K562 (cell line): ENCODE results near the gene GAS2L1. TPM values are rescaled to one million over a fixed set of nuclear protein-coding genes. Genes with fewer than 3 reads are reported as not detected.

Experiments used
- CBFA2T3 ChIP-seq: fragments of 450-650 bp; IDR thresholded peaks from 2 replicates; pipeline ENCODE4 v1.6.1; 2017
- CBX5 ChIP-seq: IDR thresholded peaks from 2 replicates; pipeline ENCODE4 v1.6.1; 2014; ENCODE audit warnings: low read depth, borderline replicate concordance
- GTF2E2 ChIP-seq: fragments of 200-800 bp; sonication (Bioruptor generic); IDR thresholded peaks from 2 replicates; pipeline ENCODE4 v1.6.1; 2016; ENCODE audit warnings: missing genetic modification characterization, missing compliant biosample characterization
- HDAC3 ChIP-seq: fragments of 450-650 bp; IDR thresholded peaks from 2 replicates; pipeline ENCODE4 v1.6.1; 2018; ENCODE audit warnings: borderline replicate concordance, mild to moderate bottlenecking, moderate library complexity; ENCODE audit not compliant: partially characterized antibody
- KLF10 ChIP-seq: fragments of 250-450 bp; sonication (Bioruptor Pico); IDR thresholded peaks from 2 replicates; pipeline ENCODE4 v1.6.1; 2021; ENCODE audit warnings: matching md5 sums
- NFIC ChIP-seq: fragments of 450-650 bp; IDR thresholded peaks from 2 replicates; pipeline ENCODE4 v1.6.1; 2017; ENCODE audit warnings: mild to moderate bottlenecking, inconsistent platforms
- NUFIP1 ChIP-seq: fragments of 450-650 bp; IDR thresholded peaks from 2 replicates; pipeline ENCODE4 v1.6.1; 2018; ENCODE audit not compliant: partially characterized antibody
- PHF8 ChIP-seq: fragments of 200-600 bp; sonication (generic); IDR thresholded peaks from 2 replicates; pipeline ENCODE4 v1.6.1; 2012; ENCODE audit warnings: mixed run types, mild to moderate bottlenecking, inconsistent platforms, low read length, moderate library complexity, borderline replicate concordance
- RBM22 ChIP-seq: fragments of 200-400 bp; formaldehyde crosslinking; IDR thresholded peaks from 2 replicates; pipeline ENCODE4 v1.6.1; 2018; ENCODE audit warnings: low read length, low read depth; ENCODE audit not compliant: poor library complexity, severe bottlenecking
- SAP30 ChIP-seq: fragments of 200-600 bp; sonication (generic); IDR thresholded peaks from 2 replicates; pipeline ENCODE4 v1.6.1; 2012; ENCODE audit warnings: borderline replicate concordance, low read depth, mild to moderate bottlenecking, moderate library complexity, low read length, control low read depth, inconsistent platforms; ENCODE audit not compliant: insufficient read depth, poor library complexity, severe bottlenecking
- THRA ChIP-seq: fragments of 450-650 bp; IDR thresholded peaks from 2 replicates; pipeline ENCODE4 v1.6.1; 2017; ENCODE audit warnings: mild to moderate bottlenecking, moderate library complexity
- XRCC5 ChIP-seq: fragments of 200-400 bp; formaldehyde crosslinking; IDR thresholded peaks from 2 replicates; pipeline ENCODE4 v1.6.1; 2017; ENCODE audit warnings: low read depth, mild to moderate bottlenecking, low read length
- ZBTB7A ChIP-seq: IDR thresholded peaks from 2 replicates; pipeline ENCODE4 v1.6.1; 2011; ENCODE audit warnings: low read depth, mild to moderate bottlenecking, low read length, moderate library complexity, borderline replicate concordance; ENCODE audit not compliant: control insufficient read depth
- ZNF639 ChIP-seq, 2 experiments: fragments of 200-800 bp in 1 of 2; sonication (Bioruptor generic) in 1 of 2; sonication (generic) in 1 of 2; formaldehyde crosslinking in 1 of 2; IDR thresholded peaks in 1 of 2; conservative IDR thresholded peaks in 1 of 2; 2 replicates each; pipeline versions ENCODE4 v1.5.0 to v1.6.1; 2016 to 2020; ENCODE audit warnings: missing compliant biosample characterization in 1 of 2, missing genetic modification characterization in 1 of 2, missing genetic modification reagents in 1 of 2
- ZNF699 ChIP-seq: fragments of 250-450 bp; sonication (Bioruptor Pico); IDR thresholded peaks from 2 replicates; pipeline ENCODE4 v1.8.0; 2021; ENCODE audit warnings: mild to moderate bottlenecking, moderate library complexity; ENCODE audit not compliant: insufficient replicate concordance
- ZNF717 ChIP-seq: fragments of 250-450 bp; sonication (Bioruptor Pico); IDR thresholded peaks from 2 replicates; pipeline ENCODE4 v1.5.0; 2021
- ZNF764 ChIP-seq: fragments of 250-450 bp; sonication (Bioruptor Pico); IDR thresholded peaks from 2 replicates; pipeline ENCODE4 v1.4.0; 2020; ENCODE audit warnings: low read depth, mild to moderate bottlenecking, moderate library complexity
- polyA plus RNA-seq, 8 experiments: library from polyadenylated mRNA; depleted of rRNA in 4 of 8; stranded (reverse) in 5 of 8; unstranded in 3 of 8; fragments of >200 nt; fragmentation: Nextera tagmentation in 2 of 8; fragmentation: Illumina TruSeq in 1 of 8; extraction: Ambion mirVana in 2 of 8; extraction: Trizol in 1 of 8; gene quantifications; 2 replicates each; pipeline versions ENCODE4 v1.2.1 to v1.2.3, GENCODE V29; 2011 to 2014; ENCODE audit warnings: inconsistent platforms in 1 of 8, missing spikeins in 1 of 8
- total RNA-seq, 7 experiments: library from RNA; depleted of rRNA in 6 of 7; stranded (reverse); fragments of >200 nt in 6 of 7; fragmentation: Illumina TruSeq in 2 of 7; extraction: Trizol in 2 of 7; gene quantifications; 2 replicates each; pipeline versions ENCODE4 v1.2.1 to v1.2.3, GENCODE V29; 2011 to 2021; ENCODE audit warnings: low replicate concordance in 1 of 7
- TF ChIP-seq, protein P1 (sequence below), 3 experiments: fragments of 200-800 bp in 1 of 3; fragments of 250-450 bp in 1 of 3; fragments of 450-650 bp in 1 of 3; sonication (Bioruptor Pico) in 1 of 3; sonication (Bioruptor generic) in 1 of 3; formaldehyde crosslinking in 1 of 3; IDR thresholded peaks; 2 replicates each; pipeline versions ENCODE4 v1.6.1 to v1.8.0; 2016 to 2022; ENCODE audit warnings: mild to moderate bottlenecking in 2 of 3, missing genetic modification characterization in 2 of 3, missing compliant biosample characterization in 1 of 3, moderate library complexity in 1 of 3
- TF ChIP-seq, protein P2 (sequence below): fragments of 450-650 bp; formaldehyde crosslinking; IDR thresholded peaks from 2 replicates; pipeline ENCODE4 v1.4.0; 2020; ENCODE audit warnings: mild to moderate bottlenecking, moderate library complexity

The GAS2L1 gene
- total and polyA plus RNA-seq, 9 of the 15 experiments (the other 6 are each of a cell fraction or from before 2014, with no cell fraction given), result 0.56 to 19.7 (median 3.2) TPM

DNA sequence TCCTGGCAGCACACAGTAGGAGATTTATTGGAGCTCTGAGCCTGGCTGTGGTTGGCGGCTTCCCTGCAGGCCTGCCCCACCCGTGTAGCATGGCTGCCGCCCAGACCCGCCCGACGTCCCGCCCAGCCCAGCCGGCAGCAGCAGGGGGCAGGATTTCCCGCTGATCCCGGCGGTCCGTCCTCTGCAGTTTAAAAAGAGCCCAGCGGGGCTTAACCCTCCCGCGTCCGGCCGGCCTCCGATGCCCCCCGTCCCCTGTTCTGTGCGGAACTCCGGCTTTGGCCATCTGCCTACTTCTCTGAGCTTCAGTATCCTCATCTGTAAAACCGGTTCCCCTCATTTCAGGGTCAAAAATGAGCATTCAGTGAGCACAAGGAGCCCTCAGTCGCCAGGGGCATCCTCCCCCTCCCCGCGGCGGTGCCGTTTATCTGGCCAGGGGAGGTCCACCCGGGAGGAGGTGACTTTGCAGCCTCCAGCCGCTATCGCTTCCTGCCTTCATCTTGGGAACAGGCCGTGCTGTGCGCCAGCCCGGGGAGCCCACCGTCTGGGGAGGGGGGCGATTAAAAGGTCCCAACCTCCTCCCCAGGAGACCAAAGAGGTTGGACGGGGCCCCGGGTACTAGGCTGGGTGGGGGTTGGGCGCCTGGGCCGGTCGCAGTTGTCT is at the start of gene GAS2L1 (continued):
- TF ChIP-seq ZNF639 (CRISPR knock-in tag; conservative IDR thresholded peaks at IDR 0.05 in 1 of 2, IDR thresholded peaks at IDR 0.05 in 1 of 2), result peak in 1 of 2 experiments; percentile 73; a peak in 2 of 4 replicates
- no peak for TF ChIP-seq NUFIP1
- no peak for TF ChIP-seq CBX5
- no peak for TF ChIP-seq HDAC3
- TF ChIP-seq THRA, result no peak
- TF ChIP-seq ZBTB7A, result peak; percentile 73; the same call in 1 of the 2 replicates
- peak; percentile 60; the same call in 1 of the 2 replicates for TF ChIP-seq PHF8
- TF ChIP-seq RBM22, result no peak
- TF ChIP-seq GTF2E2 (tag), result peak; percentile 48; the same call in 1 of the 2 replicates
- TF ChIP-seq ZNF764 (CRISPR knock-in tag), result no peak
- no peak for TF ChIP-seq ZNF699
- TF ChIP-seq ZNF717 (CRISPR knock-in tag), result no peak
- TF ChIP-seq, protein P1, sequence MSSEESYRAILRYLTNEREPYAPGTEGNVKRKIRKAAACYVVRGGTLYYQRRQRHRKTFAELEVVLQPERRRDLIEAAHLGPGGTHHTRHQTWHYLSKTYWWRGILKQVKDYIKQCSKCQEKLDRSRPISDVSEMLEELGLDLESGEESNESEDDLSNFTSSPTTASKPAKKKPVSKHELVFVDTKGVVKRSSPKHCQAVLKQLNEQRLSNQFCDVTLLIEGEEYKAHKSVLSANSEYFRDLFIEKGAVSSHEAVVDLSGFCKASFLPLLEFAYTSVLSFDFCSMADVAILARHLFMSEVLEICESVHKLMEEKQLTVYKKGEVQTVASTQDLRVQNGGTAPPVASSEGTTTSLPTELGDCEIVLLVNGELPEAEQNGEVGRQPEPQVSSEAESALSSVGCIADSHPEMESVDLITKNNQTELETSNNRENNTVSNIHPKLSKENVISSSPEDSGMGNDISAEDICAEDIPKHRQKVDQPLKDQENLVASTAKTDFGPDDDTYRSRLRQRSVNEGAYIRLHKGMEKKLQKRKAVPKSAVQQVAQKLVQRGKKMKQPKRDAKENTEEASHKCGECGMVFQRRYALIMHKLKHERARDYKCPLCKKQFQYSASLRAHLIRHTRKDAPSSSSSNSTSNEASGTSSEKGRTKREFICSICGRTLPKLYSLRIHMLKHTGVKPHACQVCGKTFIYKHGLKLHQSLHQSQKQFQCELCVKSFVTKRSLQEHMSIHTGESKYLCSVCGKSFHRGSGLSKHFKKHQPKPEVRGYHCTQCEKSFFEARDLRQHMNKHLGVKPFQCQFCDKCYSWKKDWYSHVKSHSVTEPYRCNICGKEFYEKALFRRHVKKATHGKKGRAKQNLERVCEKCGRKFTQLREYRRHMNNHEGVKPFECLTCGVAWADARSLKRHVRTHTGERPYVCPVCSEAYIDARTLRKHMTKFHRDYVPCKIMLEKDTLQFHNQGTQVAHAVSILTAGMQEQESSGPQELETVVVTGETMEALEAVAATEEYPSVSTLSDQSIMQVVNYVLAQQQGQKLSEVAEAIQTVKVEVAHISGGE (CRISPR knock-in tag; IDR thresholded peaks at IDR 0.05), result no peak
- TF ChIP-seq, protein P2, sequence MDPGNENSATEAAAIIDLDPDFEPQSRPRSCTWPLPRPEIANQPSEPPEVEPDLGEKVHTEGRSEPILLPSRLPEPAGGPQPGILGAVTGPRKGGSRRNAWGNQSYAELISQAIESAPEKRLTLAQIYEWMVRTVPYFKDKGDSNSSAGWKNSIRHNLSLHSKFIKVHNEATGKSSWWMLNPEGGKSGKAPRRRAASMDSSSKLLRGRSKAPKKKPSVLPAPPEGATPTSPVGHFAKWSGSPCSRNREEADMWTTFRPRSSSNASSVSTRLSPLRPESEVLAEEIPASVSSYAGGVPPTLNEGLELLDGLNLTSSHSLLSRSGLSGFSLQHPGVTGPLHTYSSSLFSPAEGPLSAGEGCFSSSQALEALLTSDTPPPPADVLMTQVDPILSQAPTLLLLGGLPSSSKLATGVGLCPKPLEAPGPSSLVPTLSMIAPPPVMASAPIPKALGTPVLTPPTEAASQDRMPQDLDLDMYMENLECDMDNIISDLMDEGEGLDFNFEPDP (CRISPR knock-in tag), result no peak
- TF ChIP-seq CBFA2T3, result peak; percentile 31
- TF ChIP-seq SAP30, result no peak
- TF ChIP-seq NFIC, result peak; percentile 48; the same call in 1 of the 2 replicates
- TF ChIP-seq KLF10 (CRISPR knock-in tag), result no peak
- no peak for TF ChIP-seq XRCC5
